Fibroblast of villous mesenchyme (primary cell): ENCODE data around the gene PSMB10. TPM values are rescaled to one million over a fixed set of nuclear protein-coding genes. Genes with fewer than 3 reads are reported as not detected.

ENCODE experiments used
- DNase-seq: peaks from one replicate; pipeline ENCODE4 v3.0.0-alpha.2; 2010; ENCODE audit warnings: low read depth
- H3K4me3 ChIP-seq: 2 replicates; pipeline ENCODE4 v1.5.1; 2011; ENCODE audit warnings: low read depth, mild to moderate bottlenecking, low read length
- CTCF ChIP-seq: IDR thresholded peaks from 2 replicates; pipeline ENCODE4 v1.5.1; 2012; ENCODE audit warnings: low read depth, mild to moderate bottlenecking, low read length; ENCODE audit not compliant: insufficient read depth
- total RNA-seq: library from RNA; depleted of rRNA; stranded (reverse); fragments of >200 nt; gene quantifications from 2 replicates; pipeline ENCODE4 v1.2.3, GENCODE V29; 2012

The PSMB10 gene
- total RNA-seq, 1 donor: 54.0 TPM

- DNase-seq: no peak
- TF ChIP-seq CTCF: no peak
- H3K4me3 ChIP-seq: no peak overlapping the region
Observed at GRCh38 chr16:67962135-67962534, 25.5 kb upstream of the PSMB10 start.

DNA sequence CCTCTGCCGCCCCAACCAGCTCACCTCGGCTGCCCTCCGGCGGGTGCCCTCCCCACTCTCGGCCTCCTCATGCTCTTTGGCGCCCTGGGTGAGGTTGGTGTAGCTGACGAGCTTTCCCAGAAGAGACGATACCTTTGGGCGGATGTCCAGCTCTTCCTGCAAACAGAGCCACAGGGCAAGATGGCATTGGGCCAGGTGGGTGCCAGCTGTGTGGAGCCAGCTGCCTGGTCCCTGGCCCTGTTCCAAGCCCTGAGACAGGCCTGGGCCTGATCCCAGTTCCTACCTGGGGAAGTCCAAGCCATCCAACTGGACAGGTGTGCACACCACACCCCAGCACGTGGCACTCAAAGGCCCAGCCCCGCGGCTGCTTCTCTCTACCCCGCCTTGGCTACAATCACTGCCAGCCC, 24.9 kb upstream of the PSMB10 start:
- no peak for DNase-seq
- no peak overlapping the region for H3K4me3 ChIP-seq
- TF ChIP-seq CTCF: no peak

GRCh38 chr16:67959536-67960329, 23.1 kb upstream of the PSMB10 start:
- H3K4me3 ChIP-seq: no peak overlapping the region
- no peak for TF ChIP-seq CTCF
- peak; percentile 82 for DNase-seq

DNA sequence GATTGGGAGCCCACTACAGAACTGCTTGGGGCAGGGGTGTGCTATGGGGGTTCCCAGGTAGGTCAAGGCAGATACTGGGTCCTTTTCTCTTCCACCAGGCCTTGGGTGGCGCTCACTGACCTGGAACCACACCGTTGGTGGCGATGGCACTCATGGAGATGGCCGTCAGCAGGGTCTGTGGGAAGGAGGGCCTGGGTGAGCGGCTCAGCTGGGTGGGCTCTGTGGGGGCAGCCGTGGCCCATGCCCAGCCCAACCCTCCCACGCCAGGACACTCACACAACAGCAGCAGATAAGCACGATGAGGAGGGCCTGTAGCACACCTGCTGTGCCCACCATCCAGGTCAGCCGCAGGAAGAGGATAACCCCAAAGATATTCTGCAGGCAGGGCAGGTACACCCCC, 21.0 kb upstream of the PSMB10 start:
- TF ChIP-seq CTCF: no peak
- H3K4me3 ChIP-seq: no peak overlapping the region
- DNase-seq: no peak

DNA sequence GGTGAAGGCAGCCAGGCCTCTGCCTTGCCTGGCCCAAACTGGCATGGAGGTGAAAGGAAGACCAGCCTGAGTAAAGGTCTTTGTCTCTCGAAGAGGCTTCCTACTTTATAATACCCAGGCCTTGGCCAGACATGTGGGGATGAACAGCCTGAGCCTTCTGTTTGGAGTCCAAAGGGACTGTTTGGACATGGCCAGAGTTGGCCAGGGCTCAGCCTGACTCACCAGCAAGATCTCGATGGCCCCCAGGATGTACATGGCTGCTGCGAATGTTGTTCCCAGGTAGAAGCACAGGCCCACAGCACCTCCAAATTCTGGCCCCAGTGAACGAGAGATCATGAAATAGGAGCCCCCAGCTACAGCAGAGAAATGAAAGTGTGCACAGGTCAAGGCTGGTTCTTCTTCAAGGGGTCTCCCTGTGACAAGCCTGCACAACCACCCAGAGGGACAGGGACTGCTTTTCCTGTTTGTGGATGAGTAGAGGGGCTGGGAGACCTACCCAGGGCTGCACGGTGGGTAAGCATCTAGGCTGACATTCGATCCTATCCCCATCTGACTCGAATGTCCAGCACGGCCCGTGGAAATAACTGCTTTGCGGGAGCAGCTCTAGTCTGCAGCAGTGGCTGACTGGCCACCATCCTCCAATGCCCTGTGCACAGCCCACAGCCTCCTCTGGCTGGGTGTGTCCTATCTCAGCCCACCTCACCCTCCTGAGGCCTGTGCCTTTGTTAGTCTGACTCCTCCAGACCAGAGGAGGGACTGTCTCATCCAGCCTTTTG, 18.0 kb upstream of the PSMB10 start:
- DNase-seq: no peak
- TF ChIP-seq CTCF: no peak
- H3K4me3 ChIP-seq: no peak overlapping the region

DNA sequence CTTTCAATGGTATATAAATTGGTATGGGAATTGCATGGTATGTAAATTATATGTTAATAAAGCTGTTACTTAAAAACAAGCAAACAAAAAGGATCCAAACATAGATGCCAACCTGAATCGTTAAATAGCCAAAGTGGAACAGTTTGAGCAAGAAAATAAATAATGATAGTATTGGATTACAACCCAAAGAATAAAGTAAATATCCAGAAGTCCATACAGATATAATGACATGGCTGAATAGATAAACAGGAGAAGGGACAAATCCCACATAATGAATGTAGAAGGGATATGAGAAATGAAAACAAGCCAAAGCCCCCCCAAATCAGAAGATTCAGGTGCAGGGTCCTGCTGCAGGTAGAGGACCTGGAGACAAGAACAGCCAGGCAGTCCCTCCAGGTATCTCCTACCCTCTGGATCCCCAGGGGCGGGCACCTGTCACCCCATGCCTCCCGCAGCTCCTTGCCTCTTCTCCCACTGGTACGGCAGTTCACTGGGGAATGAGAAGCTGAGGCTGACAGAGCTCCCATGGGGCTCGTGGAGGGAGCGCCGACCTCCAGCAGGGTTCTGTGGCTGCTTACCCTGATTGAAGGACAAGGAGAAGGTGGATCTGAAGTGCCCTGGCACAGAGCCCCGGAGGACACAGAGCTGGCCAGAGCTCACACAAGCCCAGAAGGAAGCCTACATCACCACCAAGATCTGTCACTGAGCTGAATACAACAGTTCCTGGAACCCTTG, 17.2 kb upstream of the PSMB10 start:
- TF ChIP-seq CTCF: no peak
- no peak overlapping the region for H3K4me3 ChIP-seq
- no peak for DNase-seq
